Ovary (tissue), 3 donors: Measurements from ENCODE around the gene MANSC1.

Source experiments
- POLR2A ChIP-seq: fragments of 450-650 bp; IDR thresholded peaks from one replicate; pipeline ENCODE4 v1.6.1; 2017; ENCODE audit warnings: antibody characterized with exemption, mild to moderate bottlenecking, moderate library complexity
- TF ChIP-seq, protein P1 (sequence below), 3 donors: fragments of 450-650 bp in 2 of 3; fragments of 200-600 bp in 1 of 3; IDR thresholded peaks; one replicate each; pipeline versions ENCODE4 v1.5.1 to v1.8.0; 2016 to 2022; ENCODE audit warnings: antibody characterized with exemption in 3 of 3, mild to moderate bottlenecking in 1 of 3
- donor health status: DM: no; HTN: no; CAD: no.

DNA sequence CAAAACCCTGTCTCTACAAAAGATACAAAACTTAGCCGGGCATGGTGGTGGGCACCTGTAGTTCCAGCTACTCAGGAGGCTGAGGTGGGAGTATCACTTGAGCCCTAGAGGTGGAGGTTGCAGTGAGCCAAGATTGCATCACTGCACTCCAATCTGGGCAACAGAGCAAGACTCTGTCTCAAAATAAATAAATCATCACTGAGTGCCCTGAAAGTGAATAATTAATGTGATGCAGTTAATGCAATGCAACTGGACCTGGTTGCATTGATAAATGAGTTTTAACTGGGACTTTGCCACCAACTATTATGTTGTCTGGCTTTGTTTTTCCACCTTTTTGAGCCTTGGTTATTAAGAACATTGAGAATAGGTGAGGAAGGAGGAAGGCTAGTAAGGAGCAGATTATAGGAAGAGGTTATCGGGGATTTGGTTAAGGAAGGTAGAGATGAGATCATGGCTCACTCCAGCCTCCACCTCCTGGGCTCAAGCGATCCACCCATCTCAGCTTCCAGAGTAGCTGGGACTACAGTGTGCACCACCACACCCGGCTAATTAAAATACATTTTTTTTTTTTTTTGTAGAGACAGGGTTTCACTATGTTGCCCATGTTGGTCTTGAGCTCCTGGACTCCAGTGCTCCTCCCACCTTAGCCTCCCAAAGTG lies 14.9 kb upstream of the MANSC1 start:
- TF ChIP-seq, protein P1, sequence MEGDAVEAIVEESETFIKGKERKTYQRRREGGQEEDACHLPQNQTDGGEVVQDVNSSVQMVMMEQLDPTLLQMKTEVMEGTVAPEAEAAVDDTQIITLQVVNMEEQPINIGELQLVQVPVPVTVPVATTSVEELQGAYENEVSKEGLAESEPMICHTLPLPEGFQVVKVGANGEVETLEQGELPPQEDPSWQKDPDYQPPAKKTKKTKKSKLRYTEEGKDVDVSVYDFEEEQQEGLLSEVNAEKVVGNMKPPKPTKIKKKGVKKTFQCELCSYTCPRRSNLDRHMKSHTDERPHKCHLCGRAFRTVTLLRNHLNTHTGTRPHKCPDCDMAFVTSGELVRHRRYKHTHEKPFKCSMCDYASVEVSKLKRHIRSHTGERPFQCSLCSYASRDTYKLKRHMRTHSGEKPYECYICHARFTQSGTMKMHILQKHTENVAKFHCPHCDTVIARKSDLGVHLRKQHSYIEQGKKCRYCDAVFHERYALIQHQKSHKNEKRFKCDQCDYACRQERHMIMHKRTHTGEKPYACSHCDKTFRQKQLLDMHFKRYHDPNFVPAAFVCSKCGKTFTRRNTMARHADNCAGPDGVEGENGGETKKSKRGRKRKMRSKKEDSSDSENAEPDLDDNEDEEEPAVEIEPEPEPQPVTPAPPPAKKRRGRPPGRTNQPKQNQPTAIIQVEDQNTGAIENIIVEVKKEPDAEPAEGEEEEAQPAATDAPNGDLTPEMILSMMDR (IDR thresholded peaks at IDR 0.05) = no peak
- no peak for TF ChIP-seq POLR2A
